BLaER1 treated with 17β-estradiol and CSF1 and Interleukin-3, amounts not matched to agents 10 nM and 100 nM (cell line): ENCODE results near the gene ERCC6.

Experiments
- H3K27ac ChIP-seq, 11 experiments: shearing (Covaris generic); formaldehyde crosslinking; 2 replicates each; pipeline ENCODE4 v1.8.1; 2022
- H3K27me3 ChIP-seq, 11 experiments: shearing (Covaris generic); formaldehyde crosslinking; 2 replicates each; pipeline ENCODE4 v1.8.1; 2022
- H3K36me3 ChIP-seq, 11 experiments: shearing (Covaris generic); formaldehyde crosslinking; 2 replicates each; pipeline ENCODE4 v1.8.1; 2022
- H3K4me1 ChIP-seq, 10 experiments: shearing (Covaris generic); formaldehyde crosslinking; 2 replicates each; pipeline ENCODE4 v1.8.1; 2022
- H3K4me2 ChIP-seq, 11 experiments: shearing (Covaris generic); formaldehyde crosslinking; 2 replicates each; pipeline ENCODE4 v1.8.1; 2022
- H3K4me3 ChIP-seq, 10 experiments: shearing (Covaris generic); formaldehyde crosslinking; 2 replicates each; pipeline ENCODE4 v1.8.1; 2022
- H3K9ac ChIP-seq, 11 experiments: shearing (Covaris generic); formaldehyde crosslinking; 2 replicates each; pipeline ENCODE4 v1.8.1; 2022
- H3K9me3 ChIP-seq, 11 experiments: shearing (Covaris generic); formaldehyde crosslinking; replicated peaks in 1 of 11; 2 replicates each; pipeline ENCODE4 v1.8.1; 2022
- H4K20me1 ChIP-seq, 11 experiments: shearing (Covaris generic); formaldehyde crosslinking; 2 replicates each; pipeline ENCODE4 v1.8.1; 2022
- Cebpa-rat ChIP-seq, 11 experiments: shearing (Covaris generic); IDR thresholded peaks; 2 replicates each; pipeline ENCODE4 v1.8.1; 2022

ERCC6 gene

GRCh38 chr10:49534670-49535381, 4.1 kb downstream of the ERCC6 start:
- H3K36me3 ChIP-seq = peaks cover 22 to 35% (median 30%) of the 10 kb centered on the region in 11 experiments
- peak overlapping the region in 5 of 11 experiments; percentile 6 to 50 (median 30); a peak in 6 of 22 replicates for H3K9ac ChIP-seq
- no peak overlapping the region for H3K4me3 ChIP-seq
- H3K9me3 ChIP-seq = no peaks in the 10 kb centered on the region
- peaks cover 26 to 55% (median 39%) of the 10 kb centered on the region in 10 experiments for H3K4me1 ChIP-seq
- H3K27ac ChIP-seq = peak overlapping the region in 6 of 11 experiments; percentile 11 to 67 (median 48); a peak in 10 of 22 replicates
- H3K27me3 ChIP-seq = no peaks in the 10 kb centered on the region
- peaks cover 0 to 50% (median 19%) of the 10 kb centered on the region in 11 experiments; a peak in 11 of 22 replicates for H4K20me1 ChIP-seq
- peak overlapping the region in 7 of 11 experiments; percentile 26 to 96 (median 54); a peak in 12 of 22 replicates for H3K4me2 ChIP-seq
- no peak for TF ChIP-seq Cebpa-rat (IDR thresholded peaks at IDR 0.05)

GRCh38 chr10:49532461-49532860, 6.5 kb downstream of the ERCC6 start:
- no peaks in the 10 kb centered on the region for H3K9me3 ChIP-seq
- no peak overlapping the region for H3K4me3 ChIP-seq
- no peak overlapping the region for H3K4me2 ChIP-seq
- H3K36me3 ChIP-seq = peaks cover 46 to 58% (median 52%) of the 10 kb centered on the region in 11 experiments
- H3K9ac ChIP-seq = no peak overlapping the region
- H4K20me1 ChIP-seq = peaks cover 0 to 60% (median 25%) of the 10 kb centered on the region in 11 experiments; a peak in 11 of 22 replicates
- no peak overlapping the region for H3K27ac ChIP-seq
- H3K27me3 ChIP-seq = no peaks in the 10 kb centered on the region
- TF ChIP-seq Cebpa-rat (IDR thresholded peaks at IDR 0.05) = no peak
- peaks cover 10 to 44% (median 22%) of the 10 kb centered on the region in 10 experiments for H3K4me1 ChIP-seq

GRCh38 chr10:49528977-49529506, 9.9 kb downstream of the ERCC6 start:
- H3K27me3 ChIP-seq = no peaks in the 10 kb centered on the region
- no peak for TF ChIP-seq Cebpa-rat (IDR thresholded peaks at IDR 0.05)
- H3K4me1 ChIP-seq = peaks cover 0 to 23% (median 0%) of the 10 kb centered on the region in 10 experiments; a peak in 8 of 20 replicates
- H4K20me1 ChIP-seq = peaks cover 0 to 54% (median 18%) of the 10 kb centered on the region in 11 experiments; a peak in 10 of 22 replicates
- no peak overlapping the region for H3K27ac ChIP-seq
- H3K36me3 ChIP-seq = peaks cover 75 to 87% (median 81%) of the 10 kb centered on the region in 11 experiments
- no peak overlapping the region for H3K4me3 ChIP-seq
- H3K9me3 ChIP-seq = no peaks in the 10 kb centered on the region
- no peak overlapping the region for H3K4me2 ChIP-seq
- H3K9ac ChIP-seq = no peak overlapping the region

DNA sequence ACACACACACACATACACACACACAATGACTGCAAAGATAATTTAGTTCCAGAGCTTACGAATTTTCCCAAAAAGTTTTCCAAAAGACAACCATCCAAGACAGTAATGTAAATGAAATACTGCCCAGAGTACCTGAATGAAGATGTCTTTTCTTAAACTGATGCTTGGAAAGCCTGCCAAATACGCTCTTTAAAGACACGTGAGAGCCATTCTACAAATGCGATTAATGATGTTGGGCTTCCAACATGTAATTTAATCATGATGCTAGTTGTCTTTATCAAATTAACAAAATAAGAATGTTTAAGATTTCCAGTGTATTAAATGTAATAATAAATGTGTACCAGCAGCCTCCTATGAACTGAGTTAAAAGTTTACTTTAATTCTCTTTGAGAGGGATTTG, 11.1 kb downstream of the ERCC6 start:
- no peaks in the 10 kb centered on the region for H3K27me3 ChIP-seq
- H3K9ac ChIP-seq = no peak overlapping the region
- H3K9me3 ChIP-seq = no peaks in the 10 kb centered on the region
- peaks cover 0 to 14% (median 0%) of the 10 kb centered on the region in 10 experiments; a peak in 6 of 20 replicates for H3K4me1 ChIP-seq
- H3K36me3 ChIP-seq = peaks cover 83 to 99% (median 92%) of the 10 kb centered on the region in 11 experiments
- H3K4me3 ChIP-seq = no peak overlapping the region
- peaks cover 0 to 47% (median 13%) of the 10 kb centered on the region in 11 experiments; a peak in 11 of 22 replicates for H4K20me1 ChIP-seq
- no peak overlapping the region for H3K4me2 ChIP-seq
- no peak overlapping the region for H3K27ac ChIP-seq
- TF ChIP-seq Cebpa-rat (IDR thresholded peaks at IDR 0.05) = no peak

- peaks cover 0 to 43% (median 13%) of the 10 kb centered on the region in 11 experiments; a peak in 11 of 22 replicates for H4K20me1 ChIP-seq
- H3K27me3 ChIP-seq = no peaks in the 10 kb centered on the region
- H3K9me3 ChIP-seq = no peaks in the 10 kb centered on the region
- peak overlapping the region in 3 of 11 experiments; percentile 4 to 47 (median 14); a peak in 3 of 22 replicates for H3K4me2 ChIP-seq
- no peak overlapping the region; a peak in 1 of 22 replicates for H3K9ac ChIP-seq
- no peak for TF ChIP-seq Cebpa-rat (IDR thresholded peaks at IDR 0.05)
- H3K4me3 ChIP-seq = no peak overlapping the region
- peaks cover 77 to 98% (median 90%) of the 10 kb centered on the region in 11 experiments for H3K36me3 ChIP-seq
- H3K4me1 ChIP-seq = peaks cover 0 to 14% (median 0%) of the 10 kb centered on the region in 10 experiments; a peak in 6 of 20 replicates
- H3K27ac ChIP-seq = no peak overlapping the region
Observed at GRCh38 chr10:49527061-49527460, 11.9 kb downstream of the ERCC6 start.

- TF ChIP-seq Cebpa-rat (IDR thresholded peaks at IDR 0.05) = no peak
- Histone ChIP-seq H3K27me3 (no peaks in the 10 kb centered on the region), H3K36me3 (peaks cover 75 to 98% (median 86%) of the 10 kb centered on the region in 11 experiments), H3K4me3 (no peak overlapping the region), H3K4me1 (peaks cover 0 to 14% (median 0%) of the 10 kb centered on the region in 10 experiments; a peak in 6 of 20 replicates), H4K20me1 (peaks cover 0 to 43% (median 10%) of the 10 kb centered on the region in 11 experiments; a peak in 11 of 22 replicates), H3K27ac (no peak overlapping the region), H3K4me2 (peak overlapping the region in 3 of 11 experiments; percentile 4 to 47 (median 14); a peak in 3 of 22 replicates), H3K9me3 (no peaks in the 10 kb centered on the region), H3K9ac (no peak overlapping the region; a peak in 1 of 22 replicates)
Observed at GRCh38 chr10:49526619-49527018, 12.3 kb downstream of the ERCC6 start.

- H3K27me3 ChIP-seq = no peaks in the 10 kb centered on the region
- H3K4me1 ChIP-seq = peaks cover 0 to 14% (median 5%) of the 10 kb centered on the region in 10 experiments; a peak in 9 of 20 replicates
- H4K20me1 ChIP-seq = peaks cover 0 to 48% (median 24%) of the 10 kb centered on the region in 11 experiments; a peak in 15 of 22 replicates
- H3K27ac ChIP-seq = no peak overlapping the region
- no peak overlapping the region for H3K4me3 ChIP-seq
- no peak for TF ChIP-seq Cebpa-rat (IDR thresholded peaks at IDR 0.05)
- no peak overlapping the region for H3K9ac ChIP-seq
- H3K4me2 ChIP-seq = no peak overlapping the region
- H3K9me3 ChIP-seq = no peaks in the 10 kb centered on the region
- H3K36me3 ChIP-seq = peaks cover 57 to 100% (median 81%) of the 10 kb centered on the region in 11 experiments
Observed at GRCh38 chr10:49524496-49524895, 14.4 kb downstream of the ERCC6 start.

DNA sequence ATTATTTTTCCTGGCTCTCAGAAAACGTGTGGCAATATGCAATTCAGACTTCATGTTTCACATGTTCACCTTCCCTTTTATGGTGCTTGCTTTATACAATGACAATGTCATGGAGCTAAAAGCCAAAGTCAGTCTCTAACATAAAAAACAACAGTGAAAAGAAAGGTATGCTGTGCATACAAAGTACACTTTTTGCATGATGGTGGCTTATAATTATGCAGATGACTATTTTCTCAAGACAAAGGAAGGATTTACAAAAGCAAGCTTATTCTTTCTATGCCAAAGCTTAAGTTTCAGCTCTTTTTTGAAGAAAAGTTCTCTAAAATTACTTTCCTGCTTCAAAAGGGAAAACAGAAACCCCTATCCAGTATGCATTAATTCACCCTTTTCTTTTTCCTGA, 15.6 kb downstream of the ERCC6 start:
- no peaks in the 10 kb centered on the region for H3K27me3 ChIP-seq
- H3K9ac ChIP-seq = no peak overlapping the region
- H4K20me1 ChIP-seq = peaks cover 0 to 55% (median 31%) of the 10 kb centered on the region in 11 experiments; a peak in 17 of 22 replicates
- peaks cover 0 to 14% (median 7%) of the 10 kb centered on the region in 10 experiments; a peak in 9 of 20 replicates for H3K4me1 ChIP-seq
- peaks cover 45 to 94% (median 69%) of the 10 kb centered on the region in 11 experiments for H3K36me3 ChIP-seq
- no peak overlapping the region for H3K27ac ChIP-seq
- no peak overlapping the region for H3K4me3 ChIP-seq
- no peak overlapping the region for H3K4me2 ChIP-seq
- no peaks in the 10 kb centered on the region for H3K9me3 ChIP-seq
- TF ChIP-seq Cebpa-rat (IDR thresholded peaks at IDR 0.05) = no peak

DNA sequence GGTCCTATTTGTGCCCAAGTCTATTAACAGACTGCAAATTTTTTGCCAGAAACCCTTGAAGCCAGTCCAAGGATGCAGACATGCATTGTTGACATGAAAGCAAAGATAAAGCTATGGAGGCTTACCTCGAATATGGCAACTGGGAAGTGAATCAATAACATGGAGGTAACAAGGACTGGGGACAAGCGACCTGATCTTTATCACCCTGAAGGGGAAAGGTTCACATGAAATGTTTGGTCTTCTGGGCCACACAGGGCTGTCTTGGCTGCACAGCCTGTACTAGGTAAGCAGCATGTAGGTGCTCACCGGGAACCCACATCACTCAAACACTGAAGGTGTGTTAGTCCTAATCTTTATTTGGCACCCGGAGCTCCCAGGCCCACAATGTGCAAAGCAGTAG, 17.9 kb downstream of the ERCC6 start:
- no peak for TF ChIP-seq Cebpa-rat (IDR thresholded peaks at IDR 0.05)
- no peak overlapping the region for H3K9ac ChIP-seq
- H3K4me1 ChIP-seq = peaks cover 0 to 7% (median 0%) of the 10 kb centered on the region in 10 experiments; a peak in 3 of 20 replicates
- no peaks in the 10 kb centered on the region for H3K9me3 ChIP-seq
- peaks cover 33 to 94% (median 58%) of the 10 kb centered on the region in 11 experiments; a peak in 21 of 22 replicates for H3K36me3 ChIP-seq
- no peaks in the 10 kb centered on the region for H3K27me3 ChIP-seq
- H3K4me2 ChIP-seq = no peak overlapping the region
- no peak overlapping the region for H3K4me3 ChIP-seq
- H4K20me1 ChIP-seq = peaks cover 0 to 60% (median 38%) of the 10 kb centered on the region in 11 experiments; a peak in 17 of 22 replicates
- H3K27ac ChIP-seq = no peak overlapping the region
